HepG2 (cell line): ENCODE results near the gene ABCG8. TPM values are rescaled to one million over a fixed set of nuclear protein-coding genes. Genes with fewer than 3 reads are reported as not detected.

Experiments
- ATAD3A ChIP-seq: sonication (generic); formaldehyde crosslinking; IDR thresholded peaks from 2 replicates; pipeline ENCODE4 v1.4.0; 2020; ENCODE audit warnings: missing genetic modification reagents
- CENPX ChIP-seq: sonication (generic); formaldehyde crosslinking; IDR thresholded peaks from 2 replicates; pipeline ENCODE4 v1.9.0; 2021; ENCODE audit warnings: mild to moderate bottlenecking, missing genetic modification reagents, moderate library complexity
- IRX3 ChIP-seq: sonication (generic); formaldehyde crosslinking; IDR thresholded peaks from 2 replicates; pipeline ENCODE4 v1.8.1; 2023; ENCODE audit warnings: mild to moderate bottlenecking, low read depth, missing genetic modification reagents, borderline replicate concordance
- KLF11 ChIP-seq: IDR thresholded peaks from 2 replicates; pipeline ENCODE4 v1.6.1; 2016; ENCODE audit warnings: missing compliant biosample characterization
- KLF6 ChIP-seq: IDR thresholded peaks from 2 replicates; pipeline ENCODE4 v1.8.0; 2016; ENCODE audit warnings: missing biosample characterization, missing genetic modification reagents
- MATR3 ChIP-seq: sonication (generic); formaldehyde crosslinking; IDR thresholded peaks from 2 replicates; pipeline ENCODE4 v1.4.0; 2020; ENCODE audit warnings: missing genetic modification reagents
- MED1 ChIP-seq: sonication (generic); formaldehyde crosslinking; IDR thresholded peaks from 2 replicates; pipeline ENCODE4 v1.4.0; 2020; ENCODE audit warnings: missing genetic modification reagents
- MTA3 ChIP-seq: sonication (generic); formaldehyde crosslinking; IDR thresholded peaks from 2 replicates; pipeline ENCODE4 v1.4.0; 2020; ENCODE audit warnings: missing genetic modification reagents
- RARA ChIP-seq: IDR thresholded peaks from 2 replicates; pipeline ENCODE4 v1.6.1; 2016; ENCODE audit warnings: missing genetic modification reagents, missing compliant biosample characterization
- XBP1 ChIP-seq: sonication (generic); formaldehyde crosslinking; IDR thresholded peaks from 2 replicates; pipeline ENCODE4 v1.5.0; 2020; ENCODE audit warnings: missing genetic modification reagents
- YY1 ChIP-seq: IDR thresholded peaks from 2 replicates; pipeline ENCODE4 v1.6.1; 2011; ENCODE audit warnings: low read length, low read depth, moderate library complexity, mild to moderate bottlenecking; ENCODE audit not compliant: insufficient read depth, insufficient replicate concordance
- ZBTB8A ChIP-seq: sonication (generic); formaldehyde crosslinking; IDR thresholded peaks from 2 replicates; pipeline ENCODE4 v1.4.0; 2020; ENCODE audit warnings: mild to moderate bottlenecking, low read depth, missing genetic modification reagents, borderline replicate concordance
- ZIK1 ChIP-seq: sonication (generic); formaldehyde crosslinking; IDR thresholded peaks from 2 replicates; pipeline ENCODE4 v1.5.0; 2020; ENCODE audit warnings: mild to moderate bottlenecking, low read depth, missing genetic modification reagents, borderline replicate concordance
- ZNF253 ChIP-seq: sonication (generic); formaldehyde crosslinking; IDR thresholded peaks from 2 replicates; pipeline ENCODE4 v1.8.0; 2022; ENCODE audit warnings: mild to moderate bottlenecking, missing genetic modification reagents, borderline replicate concordance
- ZNF672 ChIP-seq: sonication (generic); formaldehyde crosslinking; IDR thresholded peaks from 2 replicates; pipeline ENCODE4 v1.8.1; 2022; ENCODE audit warnings: missing genetic modification reagents
- ZNF775 ChIP-seq: sonication (generic); formaldehyde crosslinking; IDR thresholded peaks from 2 replicates; pipeline ENCODE4 v1.4.0; 2020; ENCODE audit warnings: missing genetic modification reagents, mild to moderate bottlenecking, moderate library complexity, borderline replicate concordance
- ZNF777 ChIP-seq: sonication (generic); formaldehyde crosslinking; IDR thresholded peaks from 2 replicates; pipeline ENCODE4 v1.4.0; 2020; ENCODE audit warnings: missing genetic modification reagents
- polyA plus RNA-seq, 8 experiments: library from polyadenylated mRNA; depleted of rRNA in 3 of 8; stranded (reverse) in 7 of 8; unstranded in 1 of 8; fragments of >200 nt; fragmentation: Illumina TruSeq in 4 of 8; extraction: Trizol in 4 of 8; gene quantifications; 2 replicates each; pipeline versions ENCODE4 v1.2.1 to v1.2.3, GENCODE V29; 2011 to 2016; ENCODE audit warnings: low read depth in 4 of 8, missing spikeins in 1 of 8, mixed read lengths in 1 of 8; ENCODE audit not compliant: insufficient read depth in 1 of 8
- total RNA-seq, 5 experiments: library from RNA; depleted of rRNA; stranded (reverse); fragments of >200 nt; fragmentation: Illumina TruSeq; extraction: Trizol; gene quantifications; 2 replicates each; pipeline ENCODE4 v1.2.3, GENCODE V29; 2016; ENCODE audit warnings: low read depth in 1 of 5
- TF ChIP-seq, protein P1 (sequence below): fragments of 450-650 bp; IDR thresholded peaks from 2 replicates; pipeline ENCODE4 v1.6.1; 2017
- TF ChIP-seq, protein P2 (sequence below): IDR thresholded peaks from 2 replicates; pipeline ENCODE4 v1.6.1; 2012; ENCODE audit warnings: low read length, improper control_type of control experiment
- TF ChIP-seq, protein P3 (sequence below): sonication (generic); formaldehyde crosslinking; IDR thresholded peaks from 2 replicates; pipeline ENCODE4 v1.4.0; 2020; ENCODE audit warnings: mild to moderate bottlenecking, missing genetic modification reagents

ABCG8 gene
- total and polyA plus RNA-seq, 2 of the 13 experiments (the other 11 are each of a cell fraction or from before 2014, with no cell fraction given): 8.1 to 8.8 TPM

DNA sequence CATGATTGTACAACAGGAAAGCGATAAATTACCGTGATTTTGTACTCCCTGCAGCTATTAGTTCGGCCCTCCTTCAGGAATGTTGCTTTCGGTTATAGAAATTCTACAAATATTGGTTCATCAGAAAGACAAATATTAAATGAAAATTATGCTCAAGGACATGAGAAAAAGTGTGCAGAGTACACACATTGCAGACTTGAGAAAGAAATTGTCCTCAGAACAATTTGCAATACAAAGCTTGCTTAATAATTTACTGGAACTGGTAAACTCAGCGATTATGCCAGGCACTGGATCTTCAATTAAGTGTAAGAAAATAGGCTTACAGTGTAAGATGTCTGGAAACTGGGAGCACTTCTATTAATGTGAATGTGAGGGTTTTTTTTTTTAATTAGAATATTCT, 45.9 kb downstream of the ABCG8 start (continued):
- no peak for TF ChIP-seq ZNF775 (CRISPR knock-in tag)
- no peak for TF ChIP-seq MTA3 (CRISPR knock-in tag)
- TF ChIP-seq XBP1 (CRISPR knock-in tag): no peak
- TF ChIP-seq KLF6 (CRISPR knock-in tag): 0 out of 2 replicates have a peak, but pooled peaks have one; percentile 27
- no peak for TF ChIP-seq ZNF672 (CRISPR knock-in tag)
- no peak for TF ChIP-seq YY1
- no peak for TF ChIP-seq ZNF777 (CRISPR knock-in tag)
- no peak for TF ChIP-seq ZBTB8A (CRISPR knock-in tag)
- no peak for TF ChIP-seq ZNF253 (CRISPR knock-in tag)
- TF ChIP-seq CENPX: no peak
- TF ChIP-seq MATR3 (CRISPR knock-in tag): no peak
- no peak for TF ChIP-seq RARA (CRISPR knock-in tag)
- TF ChIP-seq, protein P1, sequence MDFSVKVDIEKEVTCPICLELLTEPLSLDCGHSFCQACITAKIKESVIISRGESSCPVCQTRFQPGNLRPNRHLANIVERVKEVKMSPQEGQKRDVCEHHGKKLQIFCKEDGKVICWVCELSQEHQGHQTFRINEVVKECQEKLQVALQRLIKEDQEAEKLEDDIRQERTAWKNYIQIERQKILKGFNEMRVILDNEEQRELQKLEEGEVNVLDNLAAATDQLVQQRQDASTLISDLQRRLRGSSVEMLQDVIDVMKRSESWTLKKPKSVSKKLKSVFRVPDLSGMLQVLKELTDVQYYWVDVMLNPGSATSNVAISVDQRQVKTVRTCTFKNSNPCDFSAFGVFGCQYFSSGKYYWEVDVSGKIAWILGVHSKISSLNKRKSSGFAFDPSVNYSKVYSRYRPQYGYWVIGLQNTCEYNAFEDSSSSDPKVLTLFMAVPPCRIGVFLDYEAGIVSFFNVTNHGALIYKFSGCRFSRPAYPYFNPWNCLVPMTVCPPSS: no peak
- no peak for TF ChIP-seq KLF11 (CRISPR knock-in tag)
- peak; percentile 12; the same call in 1 of the 2 replicates for TF ChIP-seq MED1 (CRISPR knock-in tag)
- TF ChIP-seq ZIK1 (CRISPR knock-in tag): no peak
- TF ChIP-seq IRX3: no peak
- TF ChIP-seq, protein P2, sequence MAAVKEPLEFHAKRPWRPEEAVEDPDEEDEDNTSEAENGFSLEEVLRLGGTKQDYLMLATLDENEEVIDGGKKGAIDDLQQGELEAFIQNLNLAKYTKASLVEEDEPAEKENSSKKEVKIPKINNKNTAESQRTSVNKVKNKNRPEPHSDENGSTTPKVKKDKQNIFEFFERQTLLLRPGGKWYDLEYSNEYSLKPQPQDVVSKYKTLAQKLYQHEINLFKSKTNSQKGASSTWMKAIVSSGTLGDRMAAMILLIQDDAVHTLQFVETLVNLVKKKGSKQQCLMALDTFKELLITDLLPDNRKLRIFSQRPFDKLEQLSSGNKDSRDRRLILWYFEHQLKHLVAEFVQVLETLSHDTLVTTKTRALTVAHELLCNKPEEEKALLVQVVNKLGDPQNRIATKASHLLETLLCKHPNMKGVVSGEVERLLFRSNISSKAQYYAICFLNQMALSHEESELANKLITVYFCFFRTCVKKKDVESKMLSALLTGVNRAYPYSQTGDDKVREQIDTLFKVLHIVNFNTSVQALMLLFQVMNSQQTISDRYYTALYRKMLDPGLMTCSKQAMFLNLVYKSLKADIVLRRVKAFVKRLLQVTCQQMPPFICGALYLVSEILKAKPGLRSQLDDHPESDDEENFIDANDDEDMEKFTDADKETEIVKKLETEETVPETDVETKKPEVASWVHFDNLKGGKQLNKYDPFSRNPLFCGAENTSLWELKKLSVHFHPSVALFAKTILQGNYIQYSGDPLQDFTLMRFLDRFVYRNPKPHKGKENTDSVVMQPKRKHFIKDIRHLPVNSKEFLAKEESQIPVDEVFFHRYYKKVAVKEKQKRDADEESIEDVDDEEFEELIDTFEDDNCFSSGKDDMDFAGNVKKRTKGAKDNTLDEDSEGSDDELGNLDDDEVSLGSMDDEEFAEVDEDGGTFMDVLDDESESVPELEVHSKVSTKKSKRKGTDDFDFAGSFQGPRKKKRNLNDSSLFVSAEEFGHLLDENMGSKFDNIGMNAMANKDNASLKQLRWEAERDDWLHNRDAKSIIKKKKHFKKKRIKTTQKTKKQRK: no peak
- TF ChIP-seq ATAD3A (CRISPR knock-in tag): no peak
- TF ChIP-seq, protein P3, sequence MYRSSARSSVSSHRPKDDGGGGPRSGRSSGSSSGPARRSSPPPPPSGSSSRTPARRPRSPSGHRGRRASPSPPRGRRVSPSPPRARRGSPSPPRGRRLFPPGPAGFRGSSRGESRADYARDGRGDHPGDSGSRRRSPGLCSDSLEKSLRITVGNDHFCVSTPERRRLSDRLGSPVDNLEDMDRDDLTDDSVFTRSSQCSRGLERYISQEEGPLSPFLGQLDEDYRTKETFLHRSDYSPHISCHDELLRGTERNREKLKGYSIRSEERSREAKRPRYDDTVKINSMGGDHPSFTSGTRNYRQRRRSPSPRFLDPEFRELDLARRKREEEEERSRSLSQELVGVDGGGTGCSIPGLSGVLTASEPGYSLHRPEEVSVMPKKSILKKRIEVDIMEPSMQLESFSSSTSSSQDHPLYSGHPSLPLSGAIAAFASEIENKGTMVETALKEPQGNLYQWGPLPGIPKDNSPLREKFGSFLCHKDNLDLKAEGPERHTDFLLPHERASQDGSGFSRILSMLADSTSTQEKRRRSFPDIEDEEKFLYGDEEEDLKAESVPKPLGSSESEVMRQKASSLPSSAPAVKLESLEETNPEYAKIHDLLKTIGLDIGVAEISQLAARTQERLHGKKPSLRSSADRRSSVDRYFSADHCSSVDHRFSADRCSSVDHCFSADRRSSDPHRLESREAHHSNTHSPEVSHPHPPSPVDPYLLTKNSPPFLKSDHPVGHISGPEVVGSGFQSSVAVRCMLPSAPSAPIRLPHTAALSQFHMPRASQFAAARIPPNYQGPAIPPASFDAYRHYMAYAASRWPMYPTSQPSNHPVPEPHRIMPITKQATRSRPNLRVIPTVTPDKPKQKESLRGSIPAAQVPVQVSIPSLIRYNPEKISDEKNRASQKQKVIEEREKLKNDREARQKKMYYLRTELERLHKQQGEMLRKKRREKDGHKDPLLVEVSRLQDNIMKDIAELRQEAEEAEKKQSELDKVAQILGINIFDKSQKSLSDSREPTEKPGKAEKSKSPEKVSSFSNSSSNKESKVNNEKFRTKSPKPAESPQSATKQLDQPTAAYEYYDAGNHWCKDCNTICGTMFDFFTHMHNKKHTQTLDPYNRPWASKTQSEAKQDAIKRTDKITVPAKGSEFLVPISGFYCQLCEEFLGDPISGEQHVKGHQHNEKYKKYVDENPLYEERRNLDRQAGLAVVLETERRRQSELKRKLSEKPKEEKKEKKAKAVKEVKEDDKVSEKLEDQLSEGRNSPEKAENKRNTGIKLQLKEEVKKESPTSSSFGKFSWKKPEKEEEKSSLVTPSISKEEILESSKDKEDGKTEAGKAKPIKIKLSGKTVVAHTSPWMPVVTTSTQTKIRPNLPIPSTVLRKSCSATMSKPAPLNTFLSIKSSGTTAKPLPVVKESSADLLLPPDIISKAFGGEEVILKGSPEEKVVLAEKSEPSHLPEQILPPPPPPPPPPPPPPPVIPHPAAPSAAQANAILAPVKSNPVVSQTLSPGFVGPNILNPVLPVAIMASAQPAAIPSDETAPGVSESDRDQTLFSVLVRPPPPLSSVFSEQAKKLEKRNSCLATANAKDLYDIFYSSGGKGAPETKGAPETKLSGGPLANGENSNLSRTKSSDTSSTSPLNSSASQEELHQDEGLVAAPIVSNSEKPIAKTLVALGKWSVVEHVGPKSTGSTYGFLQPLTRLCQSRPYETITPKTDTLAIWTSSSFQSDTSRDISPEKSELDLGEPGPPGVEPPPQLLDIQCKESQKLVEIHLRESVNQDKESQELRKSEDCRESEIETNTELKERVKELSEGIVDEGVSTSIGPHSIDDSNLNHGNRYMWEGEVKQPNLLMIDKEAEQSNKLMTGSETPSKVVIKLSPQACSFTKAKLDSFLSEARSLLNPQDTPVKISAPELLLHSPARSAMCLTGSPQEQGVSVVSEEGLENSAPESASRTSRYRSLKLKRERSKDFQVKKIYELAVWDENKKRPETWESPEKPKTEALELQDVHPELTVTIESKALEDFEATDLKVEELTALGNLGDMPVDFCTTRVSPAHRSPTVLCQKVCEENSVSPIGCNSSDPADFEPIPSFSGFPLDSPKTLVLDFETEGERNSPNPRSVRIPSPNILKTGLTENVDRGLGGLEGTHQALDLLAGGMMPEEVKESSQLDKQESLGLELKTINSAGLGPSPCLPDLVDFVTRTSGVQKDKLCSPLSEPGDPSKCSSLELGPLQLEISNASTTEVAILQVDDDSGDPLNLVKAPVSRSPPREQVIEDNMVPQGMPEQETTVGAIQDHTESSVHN: no peak
